Raji (cell line): Measurements from ENCODE around the gene FAR2.

Experiments
- POLR2A ChIP-seq: IDR thresholded peaks from 2 replicates; pipeline ENCODE4 v1.6.1; 2011; ENCODE audit warnings: low read depth, low read length, control low read depth; ENCODE audit not compliant: insufficient read depth

The FAR2 gene

DNA sequence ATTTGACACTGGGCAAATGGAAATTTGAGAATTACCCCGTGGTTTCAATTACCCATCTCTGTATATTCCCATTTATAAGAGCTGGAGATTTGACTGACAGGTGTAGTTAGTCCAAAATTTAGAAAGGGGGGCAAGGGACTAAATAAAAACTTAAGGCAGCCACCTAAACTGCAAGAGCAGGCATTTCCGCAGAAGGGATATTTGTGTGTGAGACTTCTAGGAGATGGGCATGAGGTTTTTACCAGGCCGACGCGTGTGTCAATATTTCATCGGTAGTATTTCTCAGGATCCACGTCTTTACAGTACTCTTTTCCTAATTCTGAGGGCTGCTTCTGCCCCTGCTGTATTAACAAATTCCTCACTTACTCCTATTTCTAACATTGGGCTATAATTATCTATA is 1.4 kb downstream of the FAR2 start:
- TF ChIP-seq POLR2A, result no peak

DNA sequence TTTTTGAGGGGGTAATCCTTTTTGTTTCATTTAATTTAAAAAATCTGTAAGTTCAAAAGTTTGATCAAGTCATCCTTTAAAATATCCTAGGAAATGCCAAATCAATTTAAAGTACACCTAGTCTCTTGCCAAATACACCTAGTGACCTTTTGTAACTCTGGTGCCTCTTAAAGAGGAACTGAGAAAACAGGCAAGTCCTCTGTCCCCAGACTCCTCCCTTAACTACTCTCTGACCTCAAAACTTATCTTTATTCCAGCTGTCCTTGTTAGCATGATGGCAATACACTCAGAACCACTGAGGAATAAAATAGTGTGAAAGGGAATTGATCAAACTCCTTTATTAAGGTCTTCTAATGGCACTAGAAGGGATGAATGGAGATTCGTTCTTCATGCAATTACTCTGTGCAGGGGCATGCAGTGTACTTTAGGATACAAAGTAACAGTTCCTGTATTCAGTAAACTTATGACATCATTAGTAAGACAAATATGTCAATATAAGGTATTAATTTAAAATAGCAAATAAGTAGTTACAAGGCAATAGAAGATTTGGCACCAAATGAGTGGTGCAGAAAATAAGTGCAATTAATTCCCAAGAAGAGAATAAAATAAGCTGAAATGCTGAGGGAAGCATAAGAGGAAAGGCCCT is 3.3 kb downstream of the FAR2 start:
- TF ChIP-seq POLR2A, result no peak

DNA sequence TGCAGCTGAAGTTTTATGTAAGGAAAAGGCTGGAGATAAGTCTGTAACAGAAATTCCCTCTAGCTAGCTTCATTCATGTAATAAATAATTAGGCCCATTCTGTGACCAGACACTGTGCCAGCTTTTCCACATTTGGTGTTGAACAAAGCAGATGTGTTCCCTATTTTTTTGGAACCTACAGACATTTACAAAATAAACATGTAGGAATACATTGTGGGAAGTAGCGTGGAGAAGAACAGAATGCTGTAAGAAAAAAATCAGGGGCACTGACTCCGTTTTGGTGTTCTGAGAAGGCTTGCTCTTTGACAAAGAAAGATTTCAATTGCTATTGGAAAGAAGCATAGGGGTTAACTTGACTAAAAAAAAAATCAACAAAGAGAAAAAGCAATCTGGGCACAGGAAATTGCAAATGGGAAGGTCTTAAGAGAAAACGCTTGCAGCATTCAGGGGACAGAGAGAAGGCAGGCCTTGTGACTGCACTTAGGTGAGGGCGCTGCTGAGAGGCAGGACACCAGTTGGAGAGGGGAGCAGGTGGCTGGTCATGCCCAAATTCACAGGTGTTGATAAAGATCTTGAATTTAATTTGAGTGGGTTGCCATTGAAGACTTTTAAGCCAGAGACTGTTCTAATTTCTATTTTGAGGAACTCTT is 4.0 kb downstream of the FAR2 start:
- TF ChIP-seq POLR2A, result no peak

DNA sequence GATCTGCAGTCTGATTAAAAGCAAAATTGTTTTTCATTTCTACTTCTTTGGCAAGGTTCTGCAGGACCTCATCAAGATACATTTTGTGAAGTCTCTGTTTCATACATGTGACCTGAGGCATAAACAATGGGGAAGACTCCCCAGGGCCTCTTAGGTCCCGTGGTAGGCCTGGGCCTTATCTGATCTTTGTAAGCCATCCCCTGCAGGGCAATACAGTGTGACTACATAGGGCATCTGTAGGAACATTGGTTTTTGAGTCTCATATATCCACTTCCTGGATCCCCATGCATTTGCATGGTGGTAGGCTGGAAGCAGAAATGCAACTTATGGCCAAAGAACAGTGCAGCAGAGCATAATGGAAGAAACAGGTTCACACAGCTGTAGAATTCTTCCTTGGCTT is 6.0 kb downstream of the FAR2 start:
- TF ChIP-seq POLR2A, result no peak

DNA sequence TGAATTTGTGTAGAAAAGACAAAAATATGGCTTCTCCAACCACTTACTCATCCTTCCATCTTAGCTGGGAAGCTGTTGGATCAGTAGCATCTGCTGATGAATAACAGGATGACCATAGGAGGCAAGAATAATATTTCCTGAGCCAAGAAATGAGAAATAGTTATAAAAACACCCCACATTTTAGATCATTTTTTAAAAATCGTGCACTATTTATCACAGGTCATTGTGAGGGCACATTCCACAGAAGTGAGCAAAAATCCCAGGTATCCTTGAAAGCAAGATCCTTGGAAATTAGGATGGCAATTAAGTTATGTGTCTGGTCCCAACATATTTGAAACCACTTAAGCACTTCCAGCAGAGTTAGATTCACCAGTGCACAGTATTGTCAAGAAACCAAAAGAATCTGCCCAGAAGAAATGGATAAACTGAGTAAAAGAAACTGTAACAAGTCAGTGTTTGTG is 8.4 kb downstream of the FAR2 start:
- TF ChIP-seq POLR2A, result no peak

DNA sequence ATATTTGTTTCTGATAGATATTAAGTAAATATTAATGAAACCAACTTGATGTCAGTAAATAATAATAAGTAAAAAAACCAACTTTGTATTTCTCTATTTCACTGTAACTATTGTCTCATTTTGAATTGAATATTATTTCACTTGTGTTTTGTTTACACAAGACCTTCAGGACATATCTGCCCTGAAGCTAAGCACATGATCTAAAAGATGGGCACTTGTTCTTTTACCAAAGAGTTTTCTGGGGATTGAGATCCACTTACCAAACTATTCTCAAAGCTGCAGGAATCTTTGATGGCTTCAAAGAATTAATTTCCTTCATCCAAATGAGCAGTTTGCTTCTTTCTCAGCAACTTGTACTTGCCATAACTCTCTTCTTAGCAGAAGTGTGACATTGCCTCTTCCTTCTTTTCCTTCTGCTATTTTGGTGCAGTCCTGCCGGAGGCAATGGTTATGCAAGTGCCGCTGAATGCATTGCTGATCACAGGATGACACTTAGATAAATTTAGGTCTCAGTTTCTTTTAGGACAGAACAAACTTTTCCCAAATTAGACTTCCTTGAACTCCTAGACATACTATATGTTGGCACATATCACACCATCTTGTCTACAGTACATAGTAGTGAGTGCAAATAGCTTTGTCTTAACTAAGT is 9.2 kb downstream of the FAR2 start:
- no peak for TF ChIP-seq POLR2A

DNA sequence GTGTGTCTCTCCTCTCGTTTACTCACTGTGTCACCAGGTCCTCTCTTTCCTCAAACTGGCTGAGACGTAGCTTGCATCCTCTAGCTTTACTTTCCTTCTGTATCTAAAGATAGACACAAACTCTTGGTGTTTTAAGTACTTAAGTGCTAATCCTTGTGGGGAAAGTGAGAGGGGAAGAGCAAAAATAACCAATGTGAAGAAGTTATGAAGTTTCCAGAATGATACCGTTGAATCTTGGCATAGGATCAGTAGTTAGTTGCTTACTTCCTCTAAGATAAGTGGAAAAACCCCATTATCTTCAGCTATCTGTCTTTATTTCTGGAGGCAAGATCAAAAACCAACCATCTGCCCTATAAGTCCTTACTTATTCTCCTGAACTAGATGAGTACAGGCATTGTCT is 10.6 kb downstream of the FAR2 start:
- no peak for TF ChIP-seq POLR2A

DNA sequence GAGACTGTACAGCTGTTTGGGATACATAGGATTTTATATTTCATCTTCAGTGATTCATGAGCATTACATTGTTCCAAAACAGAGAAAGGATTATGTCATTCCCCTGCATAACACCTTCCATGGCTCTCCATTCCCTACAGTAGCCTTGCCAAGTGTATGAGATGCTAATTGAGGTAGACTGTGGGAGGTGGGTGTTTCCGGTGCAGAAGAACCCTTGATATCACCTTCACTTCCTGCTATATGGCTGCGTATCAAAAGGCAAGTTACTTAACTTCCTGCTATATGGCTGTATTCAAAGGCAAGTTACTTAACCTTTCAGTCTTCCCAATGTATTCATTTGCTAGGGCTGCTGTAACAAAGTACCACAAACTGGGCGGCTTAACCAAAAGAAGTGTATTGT is 11.2 kb downstream of the FAR2 start:
- TF ChIP-seq POLR2A, result no peak

DNA sequence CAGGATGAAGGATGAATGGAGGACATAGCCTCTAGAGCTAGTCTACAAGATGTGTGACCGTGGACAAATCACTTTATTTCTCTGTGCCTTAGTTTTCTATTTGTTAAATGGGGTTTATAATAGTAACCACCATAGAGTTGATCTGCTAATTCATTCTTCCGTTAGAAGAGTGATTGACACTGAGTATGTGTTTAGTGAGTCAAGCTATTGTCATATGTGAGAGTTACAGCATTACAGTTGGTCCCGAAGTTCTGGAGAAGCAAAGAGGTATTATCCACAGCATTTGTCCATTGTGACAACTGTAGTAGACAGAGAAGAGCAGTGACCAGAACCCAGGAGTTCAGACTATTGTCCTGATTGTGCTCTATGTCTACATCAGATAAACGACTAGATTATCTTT is 14.1 kb downstream of the FAR2 start:
- no peak for TF ChIP-seq POLR2A

DNA sequence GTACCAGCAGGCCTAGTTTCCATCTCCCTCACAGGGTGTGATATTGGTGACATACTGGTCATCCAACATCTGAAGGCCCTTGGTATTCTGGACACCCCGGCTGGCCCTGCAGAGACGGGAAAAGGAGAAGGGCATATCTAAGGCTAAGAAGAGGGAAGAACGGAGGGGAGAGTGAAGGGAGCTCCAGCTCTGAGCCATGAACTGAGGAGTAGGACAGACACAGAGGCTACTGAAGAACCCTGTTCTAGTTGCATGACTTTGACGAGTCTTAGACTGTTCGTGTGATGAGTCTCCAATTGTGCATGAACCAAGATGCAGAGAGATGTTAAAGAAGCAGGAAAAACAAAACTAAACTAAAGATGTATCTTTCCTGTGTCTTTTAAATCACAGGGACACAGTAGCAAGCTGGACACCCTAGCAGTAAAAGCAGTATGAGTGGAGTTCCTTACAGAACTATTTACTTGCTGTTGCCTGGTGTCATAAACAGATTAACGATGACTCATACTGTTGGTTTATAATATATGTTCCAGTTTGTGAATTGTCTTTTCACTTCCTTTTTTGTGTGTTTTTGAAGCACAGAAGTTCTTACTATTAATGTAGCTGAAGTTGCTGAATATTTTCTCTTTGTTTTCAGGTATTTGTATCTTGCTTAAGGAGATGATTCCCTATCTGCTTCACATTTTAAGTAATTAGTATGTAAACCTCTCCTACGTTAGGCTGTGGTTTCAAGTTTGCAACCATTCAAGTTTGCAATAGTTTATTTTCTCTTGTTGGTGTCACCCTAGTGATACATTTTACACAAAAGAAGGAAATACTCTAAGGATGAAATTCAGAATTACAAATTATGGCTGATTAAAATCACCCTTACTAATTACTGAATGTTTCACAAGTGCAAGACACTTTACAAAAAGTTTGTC is 15.7 kb downstream of the FAR2 start:
- TF ChIP-seq POLR2A, result no peak

DNA sequence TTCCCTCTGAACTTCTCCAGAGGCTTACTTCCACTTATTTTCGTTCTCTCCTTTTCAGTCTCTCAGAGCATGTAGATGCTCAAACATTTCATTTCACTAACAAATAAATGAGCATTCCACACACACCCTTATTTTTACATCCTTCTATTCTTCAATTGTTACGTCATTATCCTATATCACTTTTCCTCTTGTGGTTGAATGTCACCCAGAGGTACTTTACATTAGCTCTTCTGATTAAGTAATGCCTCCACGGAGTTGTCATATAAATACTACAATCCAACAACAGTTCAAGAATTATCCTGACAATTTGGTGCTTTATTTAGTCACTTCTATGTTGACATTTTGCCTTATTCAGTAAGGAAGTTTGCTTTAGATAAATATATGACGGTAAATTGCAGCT is 18.4 kb downstream of the FAR2 start:
- no peak for TF ChIP-seq POLR2A

DNA sequence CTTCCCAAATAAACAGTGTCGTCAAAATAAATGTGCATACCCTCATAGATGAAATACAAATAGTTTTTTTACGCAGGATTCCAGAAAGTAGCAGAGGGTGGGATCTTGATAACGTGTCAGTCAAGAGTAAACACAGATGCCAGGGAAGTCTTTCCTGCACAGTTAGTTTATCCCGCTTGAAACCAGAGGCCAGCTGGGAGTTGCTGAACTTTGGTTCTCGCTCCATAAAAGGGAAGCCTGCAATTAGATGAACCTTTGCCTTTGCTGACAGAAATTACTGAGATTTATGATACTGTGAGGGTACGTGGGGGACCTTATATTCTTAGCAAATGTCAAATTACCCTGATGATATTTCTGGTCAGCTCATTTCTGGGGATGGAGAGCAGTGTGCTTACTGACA is 18.9 kb downstream of the FAR2 start:
- no peak for TF ChIP-seq POLR2A

DNA sequence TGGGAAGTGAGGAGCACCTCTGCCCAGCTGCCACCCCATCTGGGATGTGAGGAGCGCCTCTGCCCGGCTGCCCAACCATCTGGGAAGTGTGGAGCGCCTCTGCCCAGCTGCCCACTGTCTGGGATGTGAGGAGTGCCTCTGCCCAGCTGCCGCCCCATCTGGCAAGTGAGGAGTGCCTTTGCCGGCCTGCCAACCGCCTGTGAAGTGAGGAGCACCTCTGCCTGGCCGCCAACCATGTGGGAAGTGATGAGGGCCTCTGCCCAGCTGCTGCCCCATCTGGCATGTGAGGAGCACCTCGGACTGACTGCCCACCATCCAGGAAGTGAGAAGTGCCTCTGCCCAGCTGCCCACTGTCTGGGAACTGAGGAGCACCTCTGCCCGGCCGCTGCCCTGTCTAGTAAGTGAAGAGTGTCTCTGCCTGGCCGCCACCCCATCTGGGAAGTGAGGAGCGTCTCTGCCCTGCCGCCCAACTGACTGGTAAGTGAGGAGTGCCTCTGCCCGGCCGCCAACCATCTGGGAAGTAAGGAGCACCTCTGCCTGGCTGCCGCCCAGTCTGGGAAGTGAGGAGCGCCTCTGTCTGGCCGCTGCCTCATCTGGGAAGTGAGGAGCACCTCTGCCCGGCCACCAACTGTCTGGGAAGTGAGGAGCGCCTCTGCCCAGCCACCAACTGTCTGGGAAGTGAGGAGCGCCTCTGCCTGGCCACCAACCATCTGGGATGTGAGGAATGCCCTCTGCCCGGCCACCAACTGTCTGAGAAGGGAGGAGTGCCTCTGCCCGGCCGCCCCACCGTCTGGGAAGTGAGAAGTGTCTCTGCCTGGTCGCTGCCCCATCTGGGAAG is 22.6 kb downstream of the FAR2 start:
- TF ChIP-seq POLR2A, result no peak

DNA sequence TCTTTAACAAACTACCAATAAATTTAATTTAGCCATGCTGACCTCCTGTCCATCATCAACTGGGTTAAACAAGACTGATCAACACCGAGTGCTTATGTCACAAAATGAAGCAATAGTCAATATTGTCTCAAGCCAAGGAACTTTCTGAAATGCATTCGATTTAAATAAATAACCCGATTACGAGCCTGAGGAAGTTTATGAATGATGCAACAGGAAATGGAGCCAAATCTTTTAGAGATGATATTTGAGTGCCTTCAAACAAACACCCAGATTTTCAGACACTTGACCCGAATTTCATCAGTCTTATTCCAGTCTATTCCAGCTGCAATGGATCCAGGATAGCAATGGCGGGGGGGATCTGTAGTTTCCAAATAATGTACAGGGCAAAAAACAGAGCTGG is 27.9 kb downstream of the FAR2 start:
- no peak for TF ChIP-seq POLR2A
